ENCODE measurements around the gene OSM.

Gene OSM

GRCh38 chr22:30297991-30298701 lies 31.5 kb upstream of the OSM start:
- no peak for DNase-seq

GRCh38 chr22:30297276-30297990 lies 30.8 kb upstream of the OSM start:
- DNase-seq, result no peak

DNA sequence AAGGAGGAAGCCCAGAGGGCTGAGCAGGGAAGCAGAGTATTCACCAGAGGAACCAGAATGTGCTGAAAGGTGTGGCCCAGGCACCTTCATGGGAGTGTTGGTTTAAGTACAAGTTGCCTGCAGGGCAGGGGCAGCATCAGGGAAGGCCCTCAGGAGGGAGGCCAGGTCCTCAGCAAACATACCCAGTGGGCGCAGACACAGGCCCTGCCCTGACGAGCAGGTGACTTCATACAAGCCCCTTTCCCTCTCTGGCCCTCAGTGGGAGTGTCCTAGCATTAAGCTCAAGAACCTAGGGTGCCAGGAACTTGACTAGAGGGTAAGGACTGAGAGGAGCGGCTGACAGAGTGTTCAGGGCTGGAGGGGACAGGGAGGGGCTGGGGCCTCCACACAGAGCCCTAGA lies 30.2 kb upstream of the OSM start:
- DNase-seq, result no peak

DNA sequence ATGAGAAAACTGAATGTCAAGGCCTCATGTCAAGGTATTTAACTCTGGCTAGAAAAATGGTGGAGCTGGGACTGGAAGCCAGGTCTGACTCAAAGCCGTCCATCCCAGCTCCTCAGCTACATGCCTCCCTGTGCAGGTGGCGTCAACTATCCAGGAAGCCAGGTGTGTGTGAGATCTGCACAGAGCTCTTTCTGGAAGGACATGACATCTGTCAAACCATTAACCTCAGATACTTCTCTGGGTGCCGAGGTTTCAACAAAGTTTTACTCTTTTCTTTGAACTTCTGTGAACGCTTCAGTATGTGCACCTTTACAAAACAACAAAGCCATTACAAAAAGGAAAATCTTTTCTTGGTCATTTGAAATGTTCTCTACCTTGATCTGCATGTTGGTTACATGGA lies 29.7 kb upstream of the OSM start:
- no peak for DNase-seq

DNA sequence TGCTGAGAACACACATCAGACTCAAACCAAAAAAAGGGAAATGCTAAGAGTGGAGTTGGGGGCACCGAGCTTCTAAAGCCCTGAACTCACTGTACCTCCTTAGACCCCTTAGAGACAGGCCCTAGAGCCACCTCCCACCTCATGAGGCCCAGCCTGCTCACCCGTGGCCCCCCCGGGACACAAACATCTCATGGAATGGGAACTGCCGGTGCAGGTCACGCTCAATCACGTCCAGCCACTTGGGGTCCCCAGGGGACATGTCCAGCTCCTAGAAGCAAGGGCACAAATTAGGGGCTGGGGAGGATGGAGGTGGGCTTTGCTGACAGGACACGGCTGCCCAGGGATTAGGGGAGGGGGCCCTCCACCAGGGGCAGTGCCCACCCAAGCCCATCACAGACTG lies 28.9 kb upstream of the OSM start:
- DNase-seq, result no peak

GRCh38 chr22:30294830-30295229 lies 28.2 kb upstream of the OSM start:
- DNase-seq, result no peak

DNA sequence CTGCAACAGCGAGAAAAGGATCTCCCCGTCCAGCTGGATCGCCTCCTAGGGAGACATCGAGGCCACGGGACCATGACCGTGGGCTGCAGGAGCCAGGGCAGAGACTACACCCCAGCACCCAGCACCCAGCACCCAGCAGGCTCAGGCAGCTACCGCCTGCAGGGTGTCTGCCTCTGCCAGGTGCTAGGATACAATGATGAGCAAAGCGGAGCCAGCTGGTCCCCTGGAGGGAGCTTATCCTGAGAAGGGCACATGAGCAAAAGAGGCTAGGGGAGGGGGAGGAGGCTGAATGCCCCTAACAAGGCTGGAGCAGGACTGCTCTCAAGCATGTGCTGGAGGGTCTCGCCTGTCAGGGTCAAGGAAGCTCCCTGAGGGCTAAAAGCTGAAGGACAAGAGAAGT lies 27.4 kb upstream of the OSM start:
- no peak for DNase-seq

DNA sequence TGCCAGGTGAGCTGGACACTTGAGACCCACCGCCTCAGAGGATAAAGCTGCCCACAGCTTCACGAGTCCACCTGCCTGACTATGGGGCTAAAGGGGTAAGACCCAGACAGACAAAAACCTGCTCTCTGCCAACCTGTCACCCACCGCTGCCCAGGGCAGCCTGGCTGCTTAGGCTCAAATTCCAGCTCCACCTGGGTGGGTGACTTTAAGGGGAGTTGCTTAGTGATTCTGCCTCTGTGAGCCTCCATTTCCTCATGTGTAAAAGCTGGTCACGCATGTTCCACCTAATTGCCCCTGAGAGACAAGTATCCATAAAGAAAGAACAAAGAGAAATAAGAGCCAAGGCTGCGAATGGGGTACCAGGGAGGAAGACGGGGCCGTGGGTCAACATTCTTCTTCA lies 26.4 kb upstream of the OSM start:
- no peak for DNase-seq

- DNase-seq, result no peak
Measured at GRCh38 chr22:30292069-30292970, 25.7 kb upstream of the OSM start.

DNA sequence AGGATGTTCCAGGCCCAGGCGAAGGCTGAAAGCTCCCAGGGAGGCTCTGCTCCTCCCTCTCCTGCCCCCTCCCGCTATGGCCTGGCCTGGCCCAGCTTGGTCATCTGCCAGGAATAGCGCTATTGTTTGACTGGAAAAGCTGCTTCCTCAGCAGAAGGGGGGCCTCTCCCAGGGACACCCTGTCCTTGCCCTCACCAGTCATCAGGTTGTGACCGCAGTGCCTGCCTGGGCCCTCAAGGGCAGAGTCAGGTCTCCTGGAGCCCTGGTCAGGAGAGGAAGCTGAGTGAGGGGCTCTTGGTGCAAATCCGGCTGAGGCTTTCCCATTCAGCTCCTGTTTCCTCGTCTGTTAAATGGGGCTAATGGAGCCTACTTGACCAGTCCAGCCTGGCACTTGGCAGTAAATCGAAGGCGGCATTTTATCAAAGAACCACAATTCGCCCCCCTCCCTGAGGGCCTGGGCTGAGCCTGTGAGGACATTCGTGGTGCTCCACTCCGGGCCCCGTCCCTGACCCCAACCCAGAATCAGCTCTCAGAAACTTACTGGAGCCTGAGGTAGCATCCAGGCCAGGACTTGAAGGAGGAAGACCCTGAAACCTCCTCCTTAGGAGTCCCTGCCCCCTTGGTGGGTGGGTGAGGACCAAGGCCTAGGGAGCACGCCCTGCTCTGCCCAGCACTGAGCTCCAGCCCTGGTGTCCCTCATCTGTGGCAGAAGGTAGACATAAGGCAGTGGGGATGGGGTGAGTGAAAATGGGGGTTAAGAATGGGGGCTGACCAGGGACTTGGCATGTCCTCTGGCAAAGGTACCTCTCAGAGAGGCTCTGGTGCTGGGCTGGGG lies 24.6 kb upstream of the OSM start:
- no peak for DNase-seq

DNA sequence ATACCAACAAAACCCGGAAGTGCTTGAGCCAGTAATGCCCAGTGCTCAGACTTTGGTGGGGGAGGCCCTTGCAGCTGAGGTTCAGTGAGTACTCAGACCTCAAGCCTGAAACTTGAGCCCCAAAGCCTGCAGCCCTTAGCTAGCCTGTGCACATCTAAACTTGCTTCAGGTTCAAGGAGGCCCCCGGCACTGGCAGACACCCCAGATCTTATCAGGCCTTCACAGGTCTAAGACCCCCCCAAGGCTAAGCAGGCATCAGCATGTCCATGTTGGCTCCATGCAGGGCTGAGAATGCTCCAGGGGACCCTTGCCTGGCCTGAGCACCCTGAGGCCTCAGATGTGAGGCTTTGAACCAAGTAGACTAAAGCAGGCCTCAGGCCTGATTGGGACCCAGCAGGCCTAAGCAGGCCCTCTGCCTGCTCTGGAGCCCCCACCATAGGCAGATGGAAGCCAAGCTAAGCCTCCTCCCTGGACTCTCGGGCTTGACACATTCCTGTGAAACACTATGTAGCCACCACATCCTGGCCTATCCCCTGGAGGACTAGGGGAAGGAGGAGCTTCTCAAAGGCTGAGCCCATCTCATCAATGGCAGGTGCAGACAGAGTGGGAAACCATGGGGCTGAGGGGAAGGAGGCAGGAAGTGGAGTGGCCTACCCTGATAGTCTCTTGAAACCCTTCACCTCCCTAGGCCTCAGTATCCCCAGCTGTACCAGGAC lies 23.8 kb upstream of the OSM start:
- no peak for DNase-seq

GRCh38 chr22:30289980-30290313 lies 23.3 kb upstream of the OSM start:
- no peak for DNase-seq

GRCh38 chr22:30289141-30289979 lies 22.7 kb upstream of the OSM start, which contains the start of gene CASTOR1:
CASTOR1 (minus strand) TSS chr22:30289505; CDS start chr22:30289497, 8 bp downstream.
- DNase-seq, result peak; percentile 96 to 97

DNA sequence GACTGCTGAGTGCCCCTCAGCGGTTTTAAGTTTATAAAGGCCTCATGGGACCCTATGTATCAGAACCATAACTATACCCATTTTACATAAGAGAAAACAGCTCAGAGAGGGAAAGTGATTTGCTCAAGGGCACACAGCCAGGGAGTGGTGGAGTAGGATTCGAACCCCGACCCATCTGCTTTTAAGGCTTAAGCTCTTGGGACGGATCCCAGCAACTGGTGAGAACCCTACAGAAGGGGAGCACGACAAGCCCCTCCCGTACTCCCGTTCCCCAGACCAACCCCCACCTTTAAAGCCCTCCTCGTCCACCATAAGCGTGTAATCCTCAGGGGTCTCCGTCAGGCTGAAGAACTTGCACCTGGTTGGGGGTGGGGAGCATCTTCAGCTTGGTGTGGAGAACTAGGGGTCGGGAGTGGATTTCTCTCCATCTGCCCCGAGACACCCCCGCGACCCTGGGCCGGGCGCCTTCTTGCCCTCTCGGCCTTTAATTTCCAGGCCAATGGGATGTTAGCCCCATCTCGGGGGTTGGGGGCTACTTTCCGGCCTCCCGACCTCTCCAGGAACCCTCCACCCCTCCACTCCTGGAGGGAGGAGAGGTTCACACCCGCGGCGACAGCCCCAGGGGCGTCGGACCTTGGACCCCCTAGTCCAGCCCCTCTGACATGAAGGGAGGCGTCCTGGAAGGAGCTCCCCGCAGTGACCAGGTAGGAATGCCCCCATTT lies 21.9 kb upstream of the OSM start:
- DNase-seq, result no peak

DNA sequence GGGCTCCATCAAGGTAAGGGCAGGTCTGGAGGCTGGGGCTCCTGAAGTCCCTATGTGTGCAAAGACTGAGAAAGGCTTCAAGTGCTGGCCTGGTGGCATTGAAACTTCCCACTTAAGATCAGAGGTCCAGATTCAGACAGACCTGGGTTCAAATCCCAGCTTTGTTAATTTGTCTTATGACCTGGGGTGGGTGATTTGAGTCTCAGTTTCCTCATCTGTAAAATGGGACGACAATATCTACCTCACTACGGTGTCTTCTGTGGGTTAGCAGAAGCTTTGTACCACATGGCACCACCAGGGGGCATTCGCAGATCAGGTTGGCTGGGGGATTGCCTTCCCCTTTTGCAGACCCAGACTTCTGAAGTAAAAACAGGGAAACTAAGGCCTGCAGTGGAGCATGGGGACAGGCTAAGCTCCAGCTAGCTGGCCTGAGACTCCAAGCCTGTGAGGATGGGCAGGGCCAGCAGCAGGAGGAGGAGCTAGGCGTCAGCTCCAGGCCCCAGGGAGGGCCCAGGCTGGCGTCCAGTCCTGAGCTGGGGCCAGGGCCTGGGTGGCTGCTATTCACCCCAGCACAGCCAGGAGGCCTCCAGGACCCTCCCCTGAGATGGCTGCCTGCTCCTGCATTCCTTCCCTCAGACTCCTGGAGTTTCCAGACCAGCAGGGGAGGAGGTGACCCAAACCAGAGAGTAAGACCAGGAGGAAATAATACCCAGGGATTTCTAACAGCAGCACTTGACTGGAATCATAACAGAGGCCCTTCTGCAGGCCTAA lies 21.2 kb upstream of the OSM start:
- peak; percentile 84 to 85 for DNase-seq

DNA sequence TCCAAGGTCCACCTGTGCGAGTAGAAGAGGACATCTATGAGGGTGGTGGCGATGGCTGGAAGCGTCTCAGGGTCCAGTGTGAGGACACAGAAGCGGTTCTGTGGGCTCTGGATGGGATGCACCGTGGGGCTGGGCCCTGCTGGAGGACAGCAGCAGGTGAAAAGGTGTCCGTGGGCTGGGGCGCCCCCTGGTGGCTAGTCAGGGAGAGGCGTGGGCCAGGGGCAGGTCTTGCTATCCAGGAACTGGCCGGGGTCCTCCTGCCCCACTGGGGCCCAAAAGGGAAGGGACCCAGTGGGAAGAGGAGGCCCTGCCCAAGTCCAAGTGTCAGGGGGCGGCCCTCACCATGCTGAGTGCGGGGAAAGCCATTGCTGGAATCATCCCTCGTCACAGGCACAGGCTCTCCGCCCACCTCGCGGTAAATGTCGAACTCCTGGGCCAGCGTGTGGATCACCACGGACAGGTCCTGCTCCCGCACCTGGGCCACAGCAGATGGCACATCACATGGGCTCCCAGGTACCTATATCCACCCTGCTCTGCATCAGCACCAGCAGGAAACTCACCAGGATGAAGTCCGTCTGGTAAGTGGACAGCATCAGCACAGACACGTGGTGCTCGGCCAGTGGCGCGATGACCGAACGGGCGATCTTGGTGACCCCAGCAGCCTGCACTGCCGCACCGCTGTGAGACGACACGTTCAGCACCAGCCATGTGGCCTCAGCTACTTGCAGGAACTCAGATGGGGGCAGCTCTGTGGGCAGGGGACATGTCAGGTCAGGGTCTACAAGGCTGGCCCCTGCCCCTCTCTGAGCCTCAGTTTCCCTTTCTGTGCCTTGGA lies 20.4 kb upstream of the OSM start:
- peak; percentile 57 to 64 for DNase-seq

- DNase-seq, result no peak
Measured at GRCh38 chr22:30286331-30286730, 19.7 kb upstream of the OSM start.

GRCh38 chr22:30285846-30286200 lies 19.2 kb upstream of the OSM start:
- DNase-seq, result no peak
